Parathyroid adenoma (tissue), 2 donors: ENCODE results near the gene WDR26.
A peak's percentile ranks its signal among the peaks of the same experiment; 100 is the strongest.

Experiments
- H2AFZ ChIP-seq: fragments of 300-600 bp; sonication (generic); one replicate; pipeline ENCODE4 v1.7.0; 2017; ENCODE audit warnings: antibody characterized with exemption, mild to moderate bottlenecking
- H3K27ac ChIP-seq: fragments of 300-600 bp; sonication (generic); one replicate; pipeline ENCODE4 v1.7.0; 2017
- H3K27me3 ChIP-seq: fragments of 300-600 bp; sonication (generic); one replicate; pipeline ENCODE4 v1.7.0; 2017; ENCODE audit warnings: low read length; ENCODE audit not compliant: control insufficient read depth, insufficient read depth
- H3K36me3 ChIP-seq: fragments of 300-600 bp; sonication (generic); one replicate; pipeline ENCODE4 v1.7.0; 2017; ENCODE audit warnings: low read length; ENCODE audit not compliant: control insufficient read depth, insufficient read depth
- H3K4me1 ChIP-seq: fragments of 300-600 bp; sonication (generic); one replicate; pipeline ENCODE4 v1.7.0; 2017; ENCODE audit warnings: control low read depth
- H3K4me2 ChIP-seq: fragments of 300-600 bp; sonication (generic); one replicate; pipeline ENCODE4 v1.7.0; 2017; ENCODE audit warnings: low read length
- H3K4me3 ChIP-seq: fragments of 300-600 bp; sonication (generic); one replicate; pipeline ENCODE4 v1.7.0; 2017; ENCODE audit warnings: low read depth, low read length
- H3K79me2 ChIP-seq: fragments of 300-600 bp; sonication (generic); one replicate; pipeline ENCODE4 v1.7.0; 2017; ENCODE audit warnings: control low read depth
- H3K9ac ChIP-seq: fragments of 300-600 bp; sonication (generic); one replicate; pipeline ENCODE4 v1.7.0; 2017; ENCODE audit warnings: mild to moderate bottlenecking
- H3K9me3 ChIP-seq: fragments of 300-600 bp; sonication (generic); one replicate; pipeline ENCODE4 v1.7.0; 2017; ENCODE audit warnings: low read length; ENCODE audit not compliant: control insufficient read depth
- CTCF ChIP-seq: fragments of 300-600 bp; sonication (generic); IDR thresholded peaks from one replicate; pipeline ENCODE4 v1.7.0; 2017; ENCODE audit warnings: antibody characterized with exemption, mild to moderate bottlenecking
- donor health status: primary hyperparathyroidism.

Gene WDR26

GRCh38 chr1:224457782-224458144 is 23.2 kb upstream of the WDR26 start:
- Histone ChIP-seq H3K36me3 (no peaks in the 10 kb centered on the region), H3K9ac (no peak overlapping the region), H3K4me1 (no peaks in the 10 kb centered on the region), H3K9me3 (no peaks in the 10 kb centered on the region), H3K27me3 (no peaks in the 10 kb centered on the region), H3K4me3 (no peak overlapping the region), H3K79me2 (no peaks in the 10 kb centered on the region), H2AFZ (no peak overlapping the region), H3K4me2 (no peak overlapping the region), H3K27ac (no peak overlapping the region)
- no peak for TF ChIP-seq CTCF

GRCh38 chr1:224456637-224456953 is 22.0 kb upstream of the WDR26 start:
- no peak overlapping the region for H3K4me3 ChIP-seq
- no peaks in the 10 kb centered on the region for H3K9me3 ChIP-seq
- H2AFZ ChIP-seq = peak overlapping the region; percentile 60
- no peak overlapping the region for H3K9ac ChIP-seq
- TF ChIP-seq CTCF = no peak
- H3K27ac ChIP-seq = no peak overlapping the region
- H3K36me3 ChIP-seq = no peaks in the 10 kb centered on the region
- H3K79me2 ChIP-seq = no peaks in the 10 kb centered on the region
- H3K4me1 ChIP-seq = no peaks in the 10 kb centered on the region
- no peaks in the 10 kb centered on the region for H3K27me3 ChIP-seq
- no peak overlapping the region for H3K4me2 ChIP-seq

- H3K4me3 ChIP-seq = no peak overlapping the region
- TF ChIP-seq CTCF = no peak
- no peaks in the 10 kb centered on the region for H3K27me3 ChIP-seq
- no peaks in the 10 kb centered on the region for H3K4me1 ChIP-seq
- no peak overlapping the region for H2AFZ ChIP-seq
- H3K9ac ChIP-seq = no peak overlapping the region
- H3K4me2 ChIP-seq = no peak overlapping the region
- no peaks in the 10 kb centered on the region for H3K79me2 ChIP-seq
- H3K9me3 ChIP-seq = no peaks in the 10 kb centered on the region
- no peaks in the 10 kb centered on the region for H3K36me3 ChIP-seq
- H3K27ac ChIP-seq = no peak overlapping the region
Measured at GRCh38 chr1:224454402-224455055, 19.9 kb upstream of the WDR26 start.

GRCh38 chr1:224450561-224451350 is 16.2 kb upstream of the WDR26 start:
- Histone ChIP-seq H3K9ac (no peak overlapping the region), H3K4me1 (no peaks in the 10 kb centered on the region), H3K79me2 (no peaks in the 10 kb centered on the region), H2AFZ (no peak overlapping the region), H3K4me3 (no peak overlapping the region), H3K4me2 (no peak overlapping the region), H3K9me3 (no peaks in the 10 kb centered on the region), H3K27me3 (no peaks in the 10 kb centered on the region), H3K36me3 (no peaks in the 10 kb centered on the region), H3K27ac (no peak overlapping the region)
- TF ChIP-seq CTCF = no peak

GRCh38 chr1:224450159-224450558 is 15.6 kb upstream of the WDR26 start:
- H3K4me1 ChIP-seq = no peaks in the 10 kb centered on the region
- H3K4me3 ChIP-seq = no peak overlapping the region
- H3K9ac ChIP-seq = no peak overlapping the region
- no peaks in the 10 kb centered on the region for H3K27me3 ChIP-seq
- no peak overlapping the region for H3K4me2 ChIP-seq
- H2AFZ ChIP-seq = no peak overlapping the region
- no peak for TF ChIP-seq CTCF
- H3K36me3 ChIP-seq = no peaks in the 10 kb centered on the region
- no peak overlapping the region for H3K27ac ChIP-seq
- no peaks in the 10 kb centered on the region for H3K79me2 ChIP-seq
- H3K9me3 ChIP-seq = no peaks in the 10 kb centered on the region
